GM12878 (cell line): Measurements from ENCODE around the gene KASH5.

Experiments used
- CHD1 ChIP-seq: IDR thresholded peaks from 2 replicates; pipeline ENCODE4 v1.6.1; 2012; ENCODE audit warnings: low read depth, low read length, improper control_type of control experiment
- CTCF ChIP-seq, 3 experiments: IDR thresholded peaks in 2 of 3; conservative IDR thresholded peaks in 1 of 3; 2 replicates each; pipeline ENCODE4 v1.5.1; 2011; ENCODE audit warnings: low read depth in 3 of 3, low read length in 3 of 3, mild to moderate bottlenecking in 3 of 3, control low read depth in 2 of 3, moderate library complexity in 2 of 3, inconsistent platforms in 1 of 3, mixed read lengths in 1 of 3; ENCODE audit not compliant: control insufficient read depth in 2 of 3, insufficient read depth in 1 of 3; ENCODE audit errors: extremely low read depth in 1 of 3
- HCFC1 ChIP-seq: fragments of 150-350 bp; IDR thresholded peaks from 2 replicates; pipeline ENCODE4 v1.6.1; 2014; ENCODE audit warnings: low read length

GRCh38 chr19:49438261-49438660, 50.2 kb downstream of the KASH5 start:
- TF ChIP-seq CHD1, result no peak
- no peak for TF ChIP-seq HCFC1
- TF ChIP-seq CTCF (IDR thresholded peaks at IDR 0.05 in 2 of 3, conservative IDR thresholded peaks at IDR 0.05 in 1 of 3; ENCODE audit: control insufficient read depth in 2 of 3, extremely low read depth in 1 of 3, insufficient read depth in 1 of 3, low read depth in 3 of 3, low read length in 3 of 3), result no peak
